Activated CD4-positive, alpha-beta T cell treated with anti-CD3 and anti-CD28 coated beads for 36 hours (primary cell): Measurements from ENCODE around the gene FKBP5. TPM values are rescaled to one million over a fixed set of nuclear protein-coding genes. Genes with fewer than 3 reads are reported as not detected.
"Not testable (repeated sequence)": the region's sequence is repeated elsewhere in the genome, so short reads cannot be mapped to it uniquely, and the experiment has no call there.

ENCODE experiments used
- ATAC-seq: fragments of 200-7000 bp; cut with Tn5 transposase; one replicate; pipeline ENCODE4 v1.10.0; 2021; ENCODE audit warnings: mild to moderate bottlenecking, moderate library complexity
- CTCF ChIA-PET: fragments of 350-600 bp; sonication (Branson Sonifier 250); formaldehyde crosslinking; loops from one replicate; lab custom pipeline; 2021; ENCODE audit warnings: antibody characterized with exemption; lab: Charles Lee
- POLR2A ChIA-PET: fragments of 350-600 bp; sonication (Branson Sonifier 250); formaldehyde crosslinking; loops from one replicate; lab custom pipeline; 2021; ENCODE audit warnings: antibody characterized with exemption, inconsistent platforms; lab: Charles Lee
- DNase-seq: peaks from one replicate; pipeline ENCODE4 v3.0.0-alpha.2; 2020
- H3K27ac Mint-ChIP-seq: one replicate; pipeline ENCODE4 v1.8.0; 2021; ENCODE audit warnings: mixed read lengths
- H3K27me3 Mint-ChIP-seq: one replicate; pipeline ENCODE4 v1.8.0; 2021; ENCODE audit warnings: mixed read lengths
- H3K36me3 Mint-ChIP-seq: one replicate; pipeline ENCODE4 v1.8.0; 2021; ENCODE audit warnings: low read depth, mixed read lengths
- H3K4me1 Mint-ChIP-seq: one replicate; pipeline ENCODE4 v1.8.0; 2021; ENCODE audit warnings: mixed read lengths
- H3K4me3 Mint-ChIP-seq: one replicate; pipeline ENCODE4 v1.8.0; 2021; ENCODE audit warnings: mild to moderate bottlenecking, moderate library complexity, mixed read lengths
- H3K9me3 Mint-ChIP-seq: one replicate; pipeline ENCODE4 v1.8.0; 2021; ENCODE audit warnings: low read depth, mixed read lengths
- intact Hi-C, 2 experiments: fragments of 100-400 bp; cut with DNase I in 1 of 2; cut with micrococcal nuclease in 1 of 2; formaldehyde crosslinking; loops; one replicate each; pipeline versions ENCODE4 v1.14.2 to v1.15.1; 2022 to 2024; cut with DNase I, micrococcal nuclease
- total RNA-seq, 2 experiments: library from RNA; stranded (reverse); gene quantifications; one replicate each; pipeline ENCODE4 v1.2.3, GENCODE V29; 2021

FKBP5 gene
- total RNA-seq, 2 experiments from 2014 or later = 140 to 141 TPM

- Mint-ChIP-seq H3K36me3 (peaks cover 30% of the 10 kb centered on the region), H3K4me3 (no peak overlapping the region), H3K27me3 (no peaks in the 10 kb centered on the region), H3K4me1 (peaks cover 38% of the 10 kb centered on the region), H3K27ac (no peak overlapping the region), H3K9me3 (no peaks in the 10 kb centered on the region)
- CTCF ChIA-PET = interaction anchor here (1.3 to 9.7 kb wide), 4 partner anchors 12 to 174 kb away, joined by 3 to 178 read pairs (median 4); partner anchors contain the start of gene ARMC12
- ATAC-seq (no peak), DNase-seq (no peak)
- intact Hi-C loops = loop anchor here in 1 of 2 experiments (10.0 kb wide), 1 partner anchor 374 kb away; no protein-coding TSS in a partner anchor
- POLR2A ChIA-PET = no interaction called here
These were observed 107.9 kb downstream of the FKBP5 start for GRCh38 chr6:35580836-35581235.

GRCh38 chr6:35576682-35577081 is 112.0 kb downstream of the FKBP5 start:
- Mint-ChIP-seq H3K27ac (no peak overlapping the region), H3K36me3 (peaks cover 31% of the 10 kb centered on the region), H3K4me3 (no peak overlapping the region), H3K9me3 (no peaks in the 10 kb centered on the region), H3K4me1 (peaks cover 7% of the 10 kb centered on the region), H3K27me3 (no peaks in the 10 kb centered on the region)
- DNase-seq (no peak), ATAC-seq (no peak)
- intact Hi-C loops = no loop called here
- CTCF ChIA-PET = interaction anchor here (0.7 to 9.7 kb wide), 4 partner anchors 11 to 160 kb away, joined by 3 to 178 read pairs (median 6); partner anchors contain the start of gene ARMC12
- POLR2A ChIA-PET = no interaction called here

- H3K27ac Mint-ChIP-seq = no peak overlapping the region
These were observed 115.1 kb downstream of the FKBP5 start for GRCh38 chr6:35573495-35574110.

GRCh38 chr6:35570885-35571330 is 117.8 kb downstream of the FKBP5 start:
- H3K27me3 Mint-ChIP-seq, DNase-seq, H3K4me3 Mint-ChIP-seq, H3K4me1 Mint-ChIP-seq, intact Hi-C loops, H3K27ac Mint-ChIP-seq, ATAC-seq, H3K9me3 Mint-ChIP-seq: not testable (repeated sequence)
- CTCF ChIA-PET = interaction anchor here (0.6 to 4.1 kb wide), 4 partner anchors 15 to 746 kb away, joined by 3 to 20 read pairs (median 3); partner anchors contain the start of gene ARMC12
- POLR2A ChIA-PET = interaction anchor here (0.6 kb wide), 1 partner anchor 31 kb away, joined by 3 read pairs; no protein-coding TSS in a partner anchor
- H3K36me3 Mint-ChIP-seq = peaks cover 20% of the 10 kb centered on the region

More at GRCh38 chr6:35573495-35574110, 115.1 kb downstream of the FKBP5 start:
- ATAC-seq (no peak), DNase-seq (no peak)
- no peaks in the 10 kb centered on the region for H3K9me3 Mint-ChIP-seq
- H3K36me3 Mint-ChIP-seq = peaks cover 32% of the 10 kb centered on the region
- H3K4me3 Mint-ChIP-seq = no peak overlapping the region
- CTCF ChIA-PET = interaction anchor here (0.6 to 2.2 kb wide), 5 partner anchors 50 to 166 kb away, joined by 3 to 11 read pairs (median 3); partner anchors contain the start of gene ARMC12
- H3K27me3 Mint-ChIP-seq = no peaks in the 10 kb centered on the region
- H3K4me1 Mint-ChIP-seq = peaks cover 4% of the 10 kb centered on the region
- intact Hi-C loops = no loop called here
- POLR2A ChIA-PET = interaction anchor here (0.7 kb wide), 1 partner anchor 100 kb away, joined by 4 read pairs; no protein-coding TSS in a partner anchor

- DNase-seq (peak; percentile 73), ATAC-seq (peak; percentile 80)
- peaks cover 5% of the 10 kb centered on the region for H3K4me1 Mint-ChIP-seq
- no peaks in the 10 kb centered on the region for H3K27me3 Mint-ChIP-seq
- intact Hi-C loops = loop anchor here in 1 of 2 experiments (1.0 kb wide), 1 partner anchor 167 kb away; no protein-coding TSS in a partner anchor
- H3K36me3 Mint-ChIP-seq = peaks cover 11% of the 10 kb centered on the region
- H3K9me3 Mint-ChIP-seq = no peaks in the 10 kb centered on the region
- H3K4me3 Mint-ChIP-seq = no peak overlapping the region
- ChIA-PET CTCF (interaction anchor here (0.6 to 4.1 kb wide), 5 partner anchors 12 to 186 kb away, joined by 3 to 20 read pairs (median 5); partner anchors contain the start of gene ARMC12), POLR2A (interaction anchor here (0.7 kb wide), 1 partner anchor 31 kb away, joined by 4 read pairs; no protein-coding TSS in a partner anchor)
- no peak overlapping the region for H3K27ac Mint-ChIP-seq
These were observed 119.7 kb downstream of the FKBP5 start for GRCh38 chr6:35569011-35569461.

- ChIA-PET POLR2A (no interaction called here), CTCF (interaction anchor here (1.3 to 2.6 kb wide), 2 partner anchors 14 to 170 kb away, joined by 3 to 7 read pairs; partner anchors contain the start of gene ARMC12)
- H3K4me3 Mint-ChIP-seq = no peak overlapping the region
- no peaks in the 10 kb centered on the region for H3K9me3 Mint-ChIP-seq
- ATAC-seq (no peak), DNase-seq (no peak)
- peaks cover 4% of the 10 kb centered on the region for H3K36me3 Mint-ChIP-seq
- intact Hi-C loops = no loop called here
- H3K27ac Mint-ChIP-seq = no peak overlapping the region
- peaks cover 5% of the 10 kb centered on the region for H3K4me1 Mint-ChIP-seq
- H3K27me3 Mint-ChIP-seq = no peaks in the 10 kb centered on the region
These were observed 121.9 kb downstream of the FKBP5 start for GRCh38 chr6:35566794-35567193.

- Mint-ChIP-seq H3K4me1 (peaks cover 5% of the 10 kb centered on the region), H3K36me3 (no peaks in the 10 kb centered on the region), H3K9me3 (no peaks in the 10 kb centered on the region), H3K27ac (no peak overlapping the region), H3K4me3 (no peak overlapping the region), H3K27me3 (no peaks in the 10 kb centered on the region)
- DNase-seq = no peak
- ChIA-PET CTCF (interaction anchor here (0.9 kb wide), 1 partner anchor 12 kb away, joined by 5 read pairs; no protein-coding TSS in a partner anchor), POLR2A (no interaction called here)
- intact Hi-C loops = no loop called here
- no peak for ATAC-seq
These were observed 124.0 kb downstream of the FKBP5 start for GRCh38 chr6:35564733-35565132.

- Mint-ChIP-seq H3K4me3 (no peak overlapping the region), H3K4me1 (peaks cover 3% of the 10 kb centered on the region), H3K36me3 (no peaks in the 10 kb centered on the region), H3K9me3 (no peaks in the 10 kb centered on the region), H3K27me3 (no peaks in the 10 kb centered on the region), H3K27ac (no peak overlapping the region)
- ATAC-seq (no peak), DNase-seq (no peak)
- CTCF ChIA-PET = interaction anchor here (1.1 to 1.4 kb wide), 3 partner anchors 9 to 174 kb away, joined by 3 to 5 read pairs (median 4); partner anchors contain the start of gene ARMC12
- intact Hi-C loops = no loop called here
- POLR2A ChIA-PET = no interaction called here
These were observed 126.7 kb downstream of the FKBP5 start for GRCh38 chr6:35562060-35562459.

- Mint-ChIP-seq H3K4me3 (no peak overlapping the region), H3K36me3 (no peaks in the 10 kb centered on the region), H3K9me3 (no peaks in the 10 kb centered on the region), H3K27me3 (no peaks in the 10 kb centered on the region), H3K4me1 (no peaks in the 10 kb centered on the region), H3K27ac (no peak overlapping the region)
- no peak for ATAC-seq
- DNase-seq = no peak
- CTCF ChIA-PET = interaction anchor here (0.9 to 1.1 kb wide), 3 partner anchors 9 to 175 kb away, joined by 4 to 5 read pairs (median 5); partner anchors contain the start of gene ARMC12
- intact Hi-C loops = no loop called here
- POLR2A ChIA-PET = no interaction called here
These were observed 127.6 kb downstream of the FKBP5 start for GRCh38 chr6:35561113-35561512.

- DNase-seq = peak; percentile 18
- no peak overlapping the region for H3K27ac Mint-ChIP-seq
- ATAC-seq = no peak
- CTCF ChIA-PET = interaction anchor here (0.8 to 1.0 kb wide), 3 partner anchors 37 to 396 kb away, joined by 3 read pairs; no protein-coding TSS in a partner anchor
- intact Hi-C loops = no loop called here
- H3K27me3 Mint-ChIP-seq = no peaks in the 10 kb centered on the region
- no peaks in the 10 kb centered on the region for H3K9me3 Mint-ChIP-seq
- H3K4me3 Mint-ChIP-seq = no peak overlapping the region
- H3K4me1 Mint-ChIP-seq = no peaks in the 10 kb centered on the region
- POLR2A ChIA-PET = no interaction called here
- no peaks in the 10 kb centered on the region for H3K36me3 Mint-ChIP-seq
These were observed 130.1 kb downstream of the FKBP5 start for GRCh38 chr6:35558571-35558970.

- intact Hi-C loops = no loop called here
- Mint-ChIP-seq H3K27ac (no peak overlapping the region), H3K27me3 (no peaks in the 10 kb centered on the region), H3K4me3 (no peak overlapping the region), H3K36me3 (no peaks in the 10 kb centered on the region), H3K9me3 (no peaks in the 10 kb centered on the region), H3K4me1 (no peaks in the 10 kb centered on the region)
- no peak for DNase-seq
- no peak for ATAC-seq
- ChIA-PET CTCF (interaction anchor here (1.7 to 2.4 kb wide), 3 partner anchors 10 to 180 kb away, joined by 4 to 10 read pairs (median 7); partner anchors contain the start of gene ARMC12), POLR2A (no interaction called here)
These were observed 131.5 kb downstream of the FKBP5 start for GRCh38 chr6:35557239-35557638.
